HG03442 (cell line): Measurements from ENCODE around the gene COL26A1.
"Not testable (repeated sequence)": the region's sequence is repeated elsewhere in the genome, so short reads cannot be mapped to it uniquely, and the experiment has no call there.

Source experiments
- ATAC-seq: cut with Tn5 transposase; IDR thresholded peaks from one replicate; pipeline ENCODE4 v1.9.1; 2021; ENCODE audit warnings: mild to moderate bottlenecking, moderate library complexity; ENCODE audit not compliant: unreplicated experiment

Gene COL26A1

GRCh38 chr7:101589976-101590662, 227.4 kb downstream of the COL26A1 start:
- no peak for ATAC-seq

- ATAC-seq = no peak
Observed at GRCh38 chr7:101590663-101591435, 228.2 kb downstream of the COL26A1 start.

- no peak for ATAC-seq
Observed at GRCh38 chr7:101591504-101591903, 228.8 kb downstream of the COL26A1 start.

GRCh38 chr7:101593556-101593955, 230.9 kb downstream of the COL26A1 start:
- ATAC-seq = no peak

GRCh38 chr7:101594790-101595189, 232.1 kb downstream of the COL26A1 start:
- no peak for ATAC-seq

- no peak for ATAC-seq
Observed at GRCh38 chr7:101595246-101595645, 232.6 kb downstream of the COL26A1 start.

GRCh38 chr7:101595766-101596537, 233.3 kb downstream of the COL26A1 start:
- no peak for ATAC-seq

GRCh38 chr7:101596898-101597297, 234.2 kb downstream of the COL26A1 start:
- ATAC-seq = no peak

- ATAC-seq = no peak
Observed at GRCh38 chr7:101597941-101598340, 235.3 kb downstream of the COL26A1 start.

- ATAC-seq = no peak
Observed at GRCh38 chr7:101598422-101598985, 235.8 kb downstream of the COL26A1 start.

GRCh38 chr7:101598986-101599771, 236.5 kb downstream of the COL26A1 start:
- no peak for ATAC-seq

GRCh38 chr7:101599787-101600186, 237.1 kb downstream of the COL26A1 start:
- no peak for ATAC-seq

GRCh38 chr7:101602082-101602481, 239.4 kb downstream of the COL26A1 start:
- no peak for ATAC-seq

GRCh38 chr7:101602484-101603241, 240.0 kb downstream of the COL26A1 start:
- no peak for ATAC-seq

GRCh38 chr7:101604331-101604933, 241.8 kb downstream of the COL26A1 start:
- ATAC-seq = no peak

GRCh38 chr7:101604934-101605332, 242.3 kb downstream of the COL26A1 start:
- not testable (repeated sequence) for ATAC-seq

- no peak for ATAC-seq
Observed at GRCh38 chr7:101605611-101606497, 243.2 kb downstream of the COL26A1 start.

GRCh38 chr7:101606498-101606923, 243.8 kb downstream of the COL26A1 start:
- ATAC-seq = no peak
